HG02759 (cell line): ENCODE data around the gene ELF5.

Source experiments
- ATAC-seq: cut with Tn5 transposase; IDR thresholded peaks from one replicate; pipeline ENCODE4 v1.9.1; 2021; ENCODE audit warnings: mild to moderate bottlenecking, moderate library complexity; ENCODE audit not compliant: unreplicated experiment

The ELF5 gene

DNA sequence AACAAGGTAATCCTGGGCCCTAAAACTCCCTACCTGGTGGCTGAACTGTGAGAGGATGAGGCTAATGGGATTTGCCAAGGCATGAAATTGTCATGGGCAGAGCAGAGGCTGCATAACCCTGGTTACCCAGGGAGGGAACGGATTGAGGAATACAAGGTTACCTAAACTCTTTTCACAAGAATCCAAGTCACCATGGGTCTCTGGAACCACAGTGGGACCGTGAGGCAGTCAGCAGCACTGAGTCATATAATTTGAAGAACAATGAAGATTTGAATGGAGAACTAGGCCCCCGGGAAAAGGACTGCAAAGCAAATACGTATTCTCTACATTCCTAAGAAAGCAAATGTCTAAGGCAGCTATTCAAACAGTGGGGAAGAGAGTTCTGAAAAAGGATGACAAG is 55.1 kb downstream of the ELF5 start:
- ATAC-seq, result no peak

- ATAC-seq, result no peak
These were observed 56.0 kb downstream of the ELF5 start for GRCh38 chr11:34457607-34458006.

- no peak for ATAC-seq
These were observed 59.1 kb downstream of the ELF5 start for GRCh38 chr11:34454308-34455032.

DNA sequence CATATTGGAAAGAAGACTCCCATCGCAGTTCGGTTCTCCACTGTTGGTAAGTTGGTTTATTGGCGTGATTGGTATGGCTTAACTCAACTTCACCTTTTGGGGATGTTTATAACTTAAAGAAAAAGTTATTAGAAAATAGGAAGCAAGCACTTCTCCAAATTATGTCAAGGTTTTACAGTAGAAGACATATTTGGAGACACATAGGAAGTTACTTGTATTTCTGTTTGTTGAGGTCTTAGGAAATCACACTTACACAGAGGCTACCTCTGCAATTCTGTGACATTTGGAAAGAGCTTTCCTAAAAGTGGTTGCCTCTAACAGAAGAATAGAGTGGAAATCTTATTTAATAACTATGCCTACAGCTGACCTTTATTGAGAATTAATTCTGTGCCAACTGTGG is 62.5 kb downstream of the ELF5 start:
- no peak for ATAC-seq

GRCh38 chr11:34449013-34449412 is 64.6 kb downstream of the ELF5 start:
- ATAC-seq, result no peak

DNA sequence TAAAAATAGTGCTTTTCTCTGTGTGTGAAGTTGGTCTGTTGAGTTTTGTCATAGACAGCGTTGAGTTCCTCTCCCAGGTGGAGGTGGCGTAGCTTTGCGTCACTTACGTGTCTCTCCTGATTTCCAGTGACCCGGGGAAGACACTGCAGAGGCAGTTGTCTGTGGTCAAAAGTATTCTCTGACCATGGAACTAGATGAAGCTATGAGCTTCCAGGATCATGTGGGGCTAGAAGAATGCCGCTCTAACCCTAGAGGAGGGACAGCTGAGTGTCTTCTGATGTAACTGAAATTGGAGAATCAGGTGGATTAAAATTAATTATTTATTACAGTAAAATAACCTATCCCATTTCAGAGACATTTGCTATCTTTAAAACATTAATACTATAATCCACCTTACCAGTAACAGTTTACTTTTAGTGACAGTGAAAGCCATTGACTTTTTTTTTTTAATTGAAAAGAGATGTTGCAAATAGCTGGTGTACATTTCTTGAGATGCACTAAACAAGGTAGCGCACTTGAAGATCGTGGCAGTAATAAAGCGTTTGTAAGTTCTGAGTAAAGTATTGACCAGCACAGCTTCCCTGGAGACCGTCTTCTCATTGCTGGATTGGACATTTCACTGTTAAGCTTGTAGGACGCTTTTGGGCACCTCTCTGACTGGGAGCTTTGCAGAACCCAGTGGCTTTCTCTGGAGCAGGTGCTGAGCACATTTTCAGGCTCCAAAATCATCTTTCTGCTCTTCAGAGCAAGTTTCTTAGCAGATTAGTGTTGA is 65.2 kb downstream of the ELF5 start:
- ATAC-seq, result no peak

DNA sequence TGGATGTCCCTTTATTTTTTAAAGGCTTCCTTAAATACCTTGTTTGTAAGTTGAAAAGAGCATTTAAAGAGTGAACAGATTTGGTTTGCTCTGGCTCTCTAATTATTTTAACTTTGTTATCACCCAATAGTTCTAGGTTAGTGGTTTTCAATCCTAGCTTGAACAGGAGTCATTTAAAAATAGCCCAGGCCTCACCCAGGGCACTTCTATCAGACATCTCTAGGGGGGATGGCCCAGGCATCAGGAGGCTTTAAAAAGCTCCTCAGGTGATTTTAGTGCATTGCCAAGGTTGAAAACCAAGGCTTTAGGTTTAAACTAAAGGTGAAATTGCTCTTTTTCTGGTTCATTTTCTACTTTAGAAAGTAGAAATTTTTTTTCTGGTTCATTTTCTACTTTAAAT is 66.5 kb downstream of the ELF5 start:
- ATAC-seq, result no peak

- no peak for ATAC-seq
These were observed 67.2 kb downstream of the ELF5 start for GRCh38 chr11:34446386-34446785.

- no peak for ATAC-seq
These were observed 67.6 kb downstream of the ELF5 start for GRCh38 chr11:34445956-34446355.

GRCh38 chr11:34444428-34444827 is 69.2 kb downstream of the ELF5 start:
- ATAC-seq, result no peak

DNA sequence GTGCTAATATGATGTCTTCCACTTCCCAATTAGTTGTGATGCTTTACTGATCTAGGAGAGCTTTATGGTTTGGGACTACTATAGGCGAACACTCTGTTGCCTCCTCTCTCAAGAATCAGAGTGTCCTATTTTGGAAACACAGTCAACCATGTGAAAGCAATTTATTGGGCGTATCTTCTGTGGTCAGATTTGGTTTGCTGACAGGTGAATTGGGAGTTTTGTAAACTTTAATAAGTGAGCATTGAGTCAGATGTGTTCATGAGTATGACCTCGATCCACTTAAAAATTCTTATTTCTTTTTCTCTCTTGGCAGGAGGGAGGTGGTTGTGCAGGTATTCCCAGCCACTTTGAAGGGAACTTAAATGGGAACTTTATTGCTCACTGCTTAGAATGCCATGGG is 70.5 kb downstream of the ELF5 start:
- ATAC-seq, result no peak

DNA sequence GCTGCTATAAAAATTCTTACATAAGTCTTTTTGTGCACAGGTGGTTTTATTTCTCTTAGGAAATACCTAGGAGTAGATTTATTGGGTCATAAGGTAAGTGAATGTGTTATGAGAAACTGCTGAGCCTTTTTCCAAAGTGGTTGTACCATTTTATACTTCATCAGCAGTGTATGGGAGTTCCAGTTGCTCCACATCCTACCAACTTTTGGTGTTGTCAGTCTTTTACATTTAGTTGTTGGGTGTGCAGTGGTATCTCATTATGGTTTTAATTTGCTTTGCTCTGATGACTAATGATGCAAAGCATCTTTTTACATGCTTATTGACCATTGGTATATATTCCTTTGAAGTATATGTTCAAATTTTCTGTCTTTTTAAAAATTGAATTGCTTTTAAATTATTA is 71.8 kb downstream of the ELF5 start:
- ATAC-seq, result no peak

GRCh38 chr11:34439610-34440198 is 73.9 kb downstream of the ELF5 start:
- no peak for ATAC-seq

DNA sequence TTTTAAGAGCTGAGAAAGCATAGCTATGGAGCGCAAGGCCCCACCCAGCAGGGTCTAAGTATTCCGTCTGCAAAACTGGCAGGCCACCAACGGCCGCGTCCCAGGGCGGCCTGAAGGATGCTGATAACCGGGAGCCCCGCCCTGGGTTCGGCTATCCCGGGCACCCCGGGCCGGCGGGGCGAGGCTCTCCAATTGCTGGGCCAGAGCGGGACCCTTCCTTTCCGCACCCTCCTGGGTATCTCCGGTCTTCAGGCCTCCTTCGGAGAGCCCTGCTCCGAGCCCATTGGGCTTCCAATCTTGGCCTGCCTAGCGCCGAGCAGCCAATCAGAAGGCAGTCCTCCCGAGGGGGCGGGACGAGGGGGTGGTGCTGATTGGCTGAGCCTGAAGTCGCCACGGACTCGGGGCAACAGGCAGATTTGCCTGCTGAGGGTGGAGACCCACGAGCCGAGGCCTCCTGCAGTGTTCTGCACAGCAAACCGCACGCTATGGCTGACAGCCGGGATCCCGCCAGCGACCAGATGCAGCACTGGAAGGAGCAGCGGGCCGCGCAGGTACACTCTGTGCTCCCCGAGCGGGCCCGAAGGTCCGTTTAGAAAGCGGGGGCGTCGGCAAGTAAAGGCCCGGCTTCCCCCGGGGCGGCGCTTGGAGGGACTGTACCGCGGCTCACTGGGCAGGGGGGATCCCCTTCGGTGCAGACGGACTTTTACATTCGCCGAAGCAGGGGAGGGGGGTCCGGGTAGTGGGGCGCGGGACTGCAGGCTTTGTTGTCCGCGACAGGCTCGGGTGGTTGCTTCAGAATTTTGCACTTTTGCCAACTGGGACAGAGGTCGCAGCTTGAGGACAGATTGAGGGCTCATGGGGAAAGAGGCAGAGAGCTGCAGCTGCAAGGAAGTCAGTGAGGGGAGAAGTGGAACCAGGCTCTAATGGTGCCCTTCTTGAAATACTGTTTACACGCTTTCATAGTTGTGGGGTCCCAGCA is 74.8 kb downstream of the ELF5 start, which contains the start of gene CAT:
TSS of gene CAT (plus strand) at position 406 of the 979 bp plus-strand sequence. CDS start at position 486, 80 bp downstream.
- peak; percentile 97 for ATAC-seq

- ATAC-seq, result no peak
These were observed 76.1 kb downstream of the ELF5 start for GRCh38 chr11:34437224-34438125.

- no peak for ATAC-seq
These were observed 79.7 kb downstream of the ELF5 start for GRCh38 chr11:34433899-34434298.

DNA sequence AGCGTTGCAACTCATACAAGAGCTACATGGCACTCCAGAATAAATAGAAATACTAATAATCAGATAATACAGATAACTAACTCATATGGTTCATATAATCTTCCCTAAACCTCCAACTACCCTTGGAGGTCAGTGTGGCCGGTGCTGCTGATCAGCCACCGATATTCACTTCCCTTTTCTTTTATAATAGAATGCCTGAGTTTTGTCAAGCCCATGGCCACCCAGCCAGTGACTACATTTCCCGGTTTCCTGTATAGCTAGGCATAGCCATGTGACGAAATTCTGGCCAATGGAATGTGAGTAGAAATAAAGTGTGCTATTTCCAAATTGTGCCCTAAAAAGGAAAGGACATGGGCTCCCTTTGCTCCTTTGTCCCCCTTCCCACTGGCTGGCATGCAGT is 80.8 kb downstream of the ELF5 start:
- no peak for ATAC-seq

GRCh38 chr11:34431979-34432378 is 81.6 kb downstream of the ELF5 start:
- ATAC-seq, result no peak
